ENCODE results near the gene INPP5J.
"Not testable (repeated sequence)": the region's sequence is repeated elsewhere in the genome, so short reads cannot be mapped to it uniquely, and the experiment has no call there.

Gene INPP5J

DNA sequence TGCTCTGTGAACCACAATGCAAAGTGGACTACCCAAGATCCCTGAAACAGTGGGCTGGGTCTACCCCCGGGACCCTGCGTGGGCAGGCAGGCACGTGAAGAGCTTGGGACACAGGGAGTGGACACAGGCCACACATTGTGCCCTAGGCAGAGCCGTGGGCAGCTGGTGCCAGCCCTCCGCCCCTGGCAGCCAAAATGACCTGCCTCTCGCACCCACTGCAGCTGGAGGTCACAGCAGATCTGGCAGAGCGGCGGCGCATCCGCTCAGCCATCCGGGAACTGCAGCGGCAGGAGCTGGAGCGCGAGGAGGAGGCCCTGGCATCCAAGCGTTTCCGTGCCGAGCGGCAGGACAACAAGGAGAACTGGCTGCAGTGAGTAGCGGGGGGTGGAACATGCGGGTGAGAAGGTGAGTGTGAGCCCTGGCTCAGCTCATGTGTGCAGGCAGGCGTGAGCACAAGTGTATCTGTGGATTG is 35.0 kb upstream of the INPP5J start:
- DNase-seq, result no peak

DNA sequence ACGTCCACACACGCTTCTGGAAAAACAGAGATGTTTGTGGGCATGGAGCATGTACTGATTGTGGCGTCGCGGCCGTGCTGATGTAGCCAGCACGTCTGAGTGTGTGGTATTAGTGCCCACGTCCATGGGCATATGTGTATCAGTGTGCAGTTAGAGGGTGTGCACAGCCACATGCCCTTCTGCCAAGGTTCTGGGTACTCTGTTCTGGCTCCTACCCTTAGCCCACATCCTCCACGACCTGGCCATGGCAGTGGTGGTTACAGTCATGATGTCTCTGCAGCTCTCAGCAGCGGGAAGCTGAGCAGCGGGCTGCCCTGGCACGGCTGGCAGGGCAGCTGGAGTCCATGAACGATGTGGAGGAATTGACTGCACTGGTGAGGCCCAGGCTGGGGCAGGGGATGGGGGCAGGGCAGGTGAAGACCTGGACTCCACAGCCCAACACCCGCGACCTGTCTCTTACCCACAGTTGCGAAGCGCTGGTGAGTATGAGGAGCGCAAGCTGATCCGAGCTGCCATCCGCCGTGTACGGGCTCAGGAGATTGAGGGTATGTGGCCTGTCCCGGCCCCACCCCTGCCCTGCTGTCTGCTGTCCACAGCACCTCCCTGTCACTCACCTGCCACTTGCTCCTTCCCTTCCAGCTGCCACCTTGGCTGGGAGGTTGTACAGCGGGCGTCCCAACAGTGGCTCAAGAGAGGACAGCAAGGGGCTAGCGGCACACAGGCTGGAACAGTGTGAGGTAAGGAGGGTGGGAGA is 34.4 kb upstream of the INPP5J start:
- DNase-seq, result no peak

DNA sequence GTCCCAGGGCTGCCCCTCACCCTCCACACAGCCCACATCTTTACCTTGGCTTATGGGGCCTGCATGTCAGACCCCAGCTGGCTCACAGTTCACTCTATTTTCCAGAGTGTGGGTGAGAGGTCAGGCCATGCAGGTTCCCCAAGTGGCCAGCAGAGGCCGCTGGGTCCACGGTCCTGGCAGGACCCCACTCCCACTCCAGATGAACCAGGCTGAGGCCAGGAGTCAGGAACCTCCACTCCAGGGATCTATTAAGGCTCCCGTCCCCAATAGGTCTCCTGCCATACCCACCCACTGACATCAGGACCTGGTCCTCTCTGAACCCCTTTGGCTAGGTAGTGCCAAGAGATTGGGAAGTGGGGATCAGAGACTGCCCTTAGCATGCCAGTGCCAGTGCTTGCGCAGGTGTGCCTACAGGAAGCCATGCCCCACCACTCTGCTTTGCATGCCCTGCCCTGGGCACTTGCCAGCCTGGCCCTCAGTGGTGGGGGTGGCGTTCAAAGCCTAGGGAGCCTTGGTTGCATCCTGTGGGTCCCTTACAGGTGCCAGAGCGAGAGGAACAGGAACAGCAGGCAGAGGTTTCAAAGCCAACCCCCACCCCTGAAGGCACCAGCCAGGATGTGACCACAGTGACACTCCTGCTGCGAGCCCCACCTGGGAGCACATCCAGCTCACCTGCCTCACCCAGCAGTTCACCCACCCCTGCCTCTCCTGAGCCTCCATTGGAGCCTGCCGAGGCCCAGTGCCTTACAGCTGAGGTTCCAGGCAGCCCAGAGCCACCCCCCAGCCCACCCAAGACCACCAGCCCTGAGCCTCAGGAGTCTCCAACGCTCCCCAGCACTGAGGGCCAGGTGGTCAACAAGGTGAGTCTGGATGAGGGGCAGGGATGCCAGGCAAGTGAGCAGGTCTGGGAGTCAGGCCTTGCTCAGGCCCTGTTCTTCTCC is 33.3 kb upstream of the INPP5J start:
- DNase-seq, result peak; percentile 28 to 58

DNA sequence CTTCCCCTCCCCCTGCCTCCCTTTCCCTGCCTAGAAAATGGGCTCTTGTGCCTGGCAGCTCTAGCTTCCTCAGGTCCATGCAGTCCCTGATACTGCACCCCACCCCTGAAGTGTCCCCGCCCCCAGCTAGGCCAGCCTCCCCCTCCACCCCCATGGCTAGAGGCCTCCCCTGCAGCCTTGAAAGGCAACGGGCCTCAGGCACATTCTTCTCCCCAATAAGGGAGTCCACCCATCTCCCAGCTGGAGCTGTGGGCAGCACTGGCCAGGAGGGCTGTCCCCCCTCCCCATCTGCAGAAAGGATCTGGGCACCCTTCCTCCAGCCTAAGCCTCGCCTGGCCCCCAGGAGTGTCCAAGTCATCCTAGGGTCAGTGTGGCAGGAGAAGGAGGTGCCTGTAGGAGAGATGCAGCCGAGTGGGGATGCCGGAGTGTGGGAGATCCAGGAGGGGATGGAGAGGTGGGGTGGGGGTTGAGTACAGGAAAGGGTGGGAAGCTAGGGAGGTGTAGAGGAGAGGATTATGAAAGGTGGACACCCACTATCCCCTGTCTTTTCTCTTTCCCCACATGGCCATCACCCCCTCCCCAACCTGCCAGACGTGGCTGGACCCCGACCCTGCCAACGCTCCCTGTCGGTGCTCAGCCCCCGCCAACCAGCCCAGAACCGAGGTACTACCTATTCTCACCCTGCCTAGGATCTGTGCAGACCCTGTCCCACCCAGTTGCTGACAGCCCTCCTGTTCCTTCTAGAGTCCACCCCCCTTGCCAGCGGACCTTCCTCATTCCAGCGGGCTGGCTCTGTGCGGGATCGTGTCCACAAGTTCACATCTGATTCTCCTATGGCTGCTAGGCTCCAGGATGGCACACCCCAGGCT is 32.3 kb upstream of the INPP5J start:
- no peak for DNase-seq

DNA sequence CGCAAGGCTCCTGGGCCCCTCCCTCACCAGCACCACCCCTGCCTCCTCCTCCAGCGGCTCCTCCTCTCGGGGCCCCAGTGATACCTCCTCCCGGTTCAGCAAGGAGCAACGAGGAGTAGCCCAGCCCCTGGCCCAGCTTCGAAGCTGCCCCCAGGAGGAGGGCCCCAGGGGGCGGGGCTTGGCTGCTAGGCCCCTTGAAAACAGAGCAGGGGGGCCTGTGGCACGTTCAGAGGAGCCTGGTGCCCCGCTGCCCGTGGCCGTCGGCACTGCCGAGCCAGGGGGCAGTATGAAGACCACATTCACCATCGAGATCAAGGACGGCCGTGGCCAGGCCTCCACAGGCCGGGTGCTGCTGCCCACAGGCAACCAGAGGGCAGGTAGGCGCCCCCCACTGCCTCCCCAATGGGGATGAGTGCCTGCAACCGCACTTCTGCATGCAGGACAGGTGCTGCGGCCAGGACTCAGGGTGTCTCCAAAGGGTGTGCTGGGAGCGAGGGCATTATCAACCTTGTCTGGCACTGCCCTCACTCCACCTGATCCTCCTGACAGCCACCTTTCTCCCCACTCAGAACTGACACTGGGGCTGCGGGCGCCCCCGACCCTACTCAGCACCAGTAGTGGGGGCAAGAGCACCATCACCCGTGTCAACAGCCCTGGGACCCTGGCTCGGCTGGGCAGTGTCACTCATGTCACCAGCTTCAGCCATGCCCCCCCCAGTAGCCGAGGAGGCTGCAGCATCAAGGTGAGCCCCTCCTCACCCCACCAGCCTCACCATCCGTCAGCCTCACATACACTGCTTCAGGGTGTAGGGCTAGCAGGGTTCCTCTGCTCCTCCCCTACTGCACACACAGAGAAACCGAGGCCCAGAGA is 31.4 kb upstream of the INPP5J start:
- no peak for DNase-seq

DNA sequence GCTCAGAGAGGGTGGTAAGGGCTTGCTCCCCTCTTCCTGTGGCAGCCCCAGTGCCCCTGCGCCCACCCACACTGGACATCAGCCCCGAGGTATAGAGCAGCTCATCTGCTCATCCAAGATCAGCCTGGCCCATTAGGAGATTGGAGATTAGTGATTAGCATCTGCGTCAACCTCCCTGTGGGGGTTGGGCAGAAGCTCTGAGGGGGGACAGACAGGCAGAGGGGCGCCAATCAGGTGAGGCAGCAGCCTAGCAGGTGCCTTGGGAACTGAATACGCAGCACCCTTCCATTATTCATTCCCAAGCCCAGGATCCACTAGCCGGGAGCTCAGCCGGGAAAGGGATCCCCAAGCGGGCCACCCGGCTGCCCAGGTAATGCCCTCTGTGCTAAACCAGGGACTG is 30.6 kb upstream of the INPP5J start:
- DNase-seq, result no peak

DNA sequence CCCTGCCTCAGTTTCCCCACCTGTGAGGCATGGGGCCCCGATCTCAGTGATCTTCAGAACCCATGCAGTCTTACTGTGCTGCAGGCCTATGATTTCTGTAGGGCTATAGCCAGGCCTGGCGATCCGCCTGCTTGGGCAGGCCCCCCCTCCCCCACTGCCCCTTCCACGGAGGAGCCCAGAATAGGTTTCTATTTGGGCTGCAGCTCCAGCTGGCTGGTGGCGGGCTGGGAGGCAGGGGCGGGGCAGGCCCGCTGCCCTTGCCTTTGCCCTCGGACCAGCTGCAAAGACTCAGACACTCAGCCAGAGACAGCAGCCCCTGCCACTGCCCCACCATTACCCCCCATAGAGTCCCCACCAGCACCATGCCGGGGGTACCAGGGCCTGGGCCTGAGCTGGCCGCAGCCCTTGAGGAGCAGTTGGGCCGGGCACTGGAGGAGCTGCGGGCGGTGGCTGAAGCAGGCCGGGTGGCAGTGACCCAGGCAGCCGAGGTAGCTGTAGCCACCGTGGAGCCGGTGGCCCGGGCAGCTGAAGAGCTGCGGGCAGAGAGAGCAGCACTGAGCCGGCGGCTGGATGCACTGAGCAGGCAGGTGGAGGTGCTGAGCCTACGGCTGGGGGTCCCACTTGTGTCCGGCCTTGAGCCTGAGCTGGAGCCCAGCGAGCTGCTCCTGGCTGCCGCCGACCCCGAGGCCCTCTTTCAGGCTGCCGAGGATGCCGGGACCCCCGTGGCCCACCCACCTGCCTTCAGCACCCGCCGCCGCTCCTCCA is 29.5 kb upstream of the INPP5J start:
- no peak for DNase-seq

DNA sequence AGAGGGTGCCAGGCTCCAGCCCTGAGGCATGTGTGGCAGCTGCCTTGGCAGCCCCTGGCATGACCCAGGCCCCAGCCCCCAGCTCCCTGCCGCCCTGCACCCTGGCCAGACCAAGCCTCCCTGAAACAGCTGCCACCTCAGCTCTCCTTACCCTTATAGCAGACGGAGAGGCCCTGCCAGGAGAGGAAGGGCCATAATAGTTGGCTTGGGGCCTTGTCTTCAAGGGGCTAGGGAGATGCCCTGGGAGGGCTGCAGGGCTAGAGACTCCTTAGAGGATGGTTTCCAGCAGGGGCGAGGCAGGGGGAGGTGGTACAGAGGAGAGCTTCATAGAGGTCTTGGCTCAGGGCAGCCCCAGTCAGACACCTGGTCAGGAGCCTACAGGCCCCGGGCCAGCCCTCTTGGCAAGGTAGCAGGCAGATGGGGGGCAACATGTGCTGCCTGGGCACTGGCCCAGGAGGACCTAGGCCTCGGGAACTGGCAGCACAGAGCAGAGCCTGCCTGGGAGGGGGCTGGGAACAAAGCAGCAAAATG is 28.7 kb upstream of the INPP5J start:
- DNase-seq, result no peak

DNA sequence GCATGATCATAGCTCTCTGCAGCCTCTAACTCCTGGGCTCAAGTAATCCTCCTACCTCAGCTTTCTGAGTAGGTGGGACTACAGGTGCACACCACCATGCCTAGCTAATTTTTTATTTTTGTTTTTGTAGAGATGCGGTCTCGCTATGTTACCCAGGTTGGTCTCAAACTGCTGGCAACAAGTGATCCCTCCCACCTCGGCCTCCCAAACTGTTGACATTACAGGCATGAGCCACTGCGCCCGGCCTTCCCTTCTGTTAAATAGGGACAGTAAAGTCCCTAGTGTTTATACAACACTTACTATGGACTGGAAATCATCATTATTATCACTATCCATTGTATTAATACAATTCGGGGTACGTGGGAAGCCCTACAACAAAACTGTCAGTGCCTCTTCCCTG is 28.0 kb upstream of the INPP5J start:
- no peak for DNase-seq

DNA sequence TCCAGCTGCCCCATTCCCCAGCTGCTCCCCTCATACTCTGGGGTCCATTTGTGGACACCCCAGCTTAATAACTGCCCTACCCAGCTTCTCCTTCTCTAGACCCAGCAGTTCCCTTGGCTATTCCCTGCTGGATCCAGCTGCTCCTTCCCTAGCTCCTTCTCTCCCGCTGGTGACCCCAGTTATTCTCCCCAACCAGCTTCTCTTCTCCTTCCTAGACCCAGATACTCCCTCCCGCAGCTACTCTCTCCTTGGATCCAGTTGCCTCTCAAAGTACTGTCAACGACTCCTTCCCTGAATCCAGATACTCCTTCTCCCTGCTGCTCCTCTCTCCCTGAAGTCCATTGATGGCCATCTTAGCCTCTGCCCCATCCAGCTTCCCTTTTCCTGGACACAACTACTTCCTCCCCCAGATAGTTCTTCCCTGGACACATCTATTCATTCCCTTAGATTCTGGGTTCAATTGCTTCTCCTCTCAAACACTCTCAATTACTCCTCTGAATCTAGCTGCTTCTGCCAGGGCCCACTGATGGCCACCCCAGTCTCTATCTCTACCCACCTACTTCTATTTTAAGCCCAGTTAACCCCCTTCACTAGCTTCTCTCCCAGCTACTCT is 27.0 kb upstream of the INPP5J start:
- no peak for DNase-seq

DNA sequence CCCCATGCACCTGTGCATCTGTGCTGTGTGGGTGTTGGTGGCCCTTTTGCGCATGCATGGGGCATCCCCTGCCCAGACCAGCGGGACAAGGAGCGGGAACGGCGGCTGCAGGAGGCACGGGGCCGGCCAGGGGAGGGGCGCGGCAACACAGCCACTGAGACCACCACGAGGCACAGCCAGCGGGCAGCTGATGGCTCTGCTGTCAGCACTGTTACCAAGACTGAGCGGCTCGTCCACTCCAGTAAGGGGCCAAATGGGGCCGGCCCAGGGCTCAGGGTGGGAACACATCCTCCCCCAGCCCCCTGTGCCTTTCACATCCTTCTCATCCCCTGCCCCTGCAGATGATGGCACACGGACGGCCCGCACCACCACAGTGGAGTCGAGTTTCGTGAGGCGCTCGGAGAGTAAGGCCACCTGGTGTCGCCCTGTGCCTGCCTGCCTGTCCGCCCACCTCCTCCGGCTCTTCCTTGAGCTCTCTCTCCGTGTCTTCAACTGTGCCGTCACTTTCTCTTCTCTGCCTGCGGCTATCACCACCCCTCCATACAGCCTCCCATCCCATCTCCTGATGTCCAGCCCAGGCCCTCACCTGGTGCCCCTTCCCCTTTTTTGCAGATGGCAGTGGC is 26.0 kb upstream of the INPP5J start:
- no peak for DNase-seq

DNA sequence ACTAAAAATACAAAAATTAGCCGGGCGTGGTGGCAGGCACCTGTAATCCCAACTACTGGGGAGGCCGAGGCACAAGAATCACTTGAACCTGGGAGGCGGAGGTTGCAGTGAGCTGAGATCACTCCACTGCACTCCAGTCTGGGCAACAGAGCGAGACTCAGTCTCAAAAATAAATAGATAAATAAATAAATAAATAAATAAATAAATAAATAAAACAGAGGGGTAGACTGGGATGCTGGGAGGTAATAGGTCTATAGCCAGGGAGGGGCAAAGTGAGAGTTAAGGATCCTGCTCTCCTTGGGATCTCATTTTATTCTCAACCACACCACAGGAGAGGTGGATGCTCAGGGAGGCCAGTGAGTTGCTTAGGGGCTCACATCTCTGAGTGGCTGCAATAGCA is 25.2 kb upstream of the INPP5J start:
- DNase-seq, result not testable (repeated sequence)

DNA sequence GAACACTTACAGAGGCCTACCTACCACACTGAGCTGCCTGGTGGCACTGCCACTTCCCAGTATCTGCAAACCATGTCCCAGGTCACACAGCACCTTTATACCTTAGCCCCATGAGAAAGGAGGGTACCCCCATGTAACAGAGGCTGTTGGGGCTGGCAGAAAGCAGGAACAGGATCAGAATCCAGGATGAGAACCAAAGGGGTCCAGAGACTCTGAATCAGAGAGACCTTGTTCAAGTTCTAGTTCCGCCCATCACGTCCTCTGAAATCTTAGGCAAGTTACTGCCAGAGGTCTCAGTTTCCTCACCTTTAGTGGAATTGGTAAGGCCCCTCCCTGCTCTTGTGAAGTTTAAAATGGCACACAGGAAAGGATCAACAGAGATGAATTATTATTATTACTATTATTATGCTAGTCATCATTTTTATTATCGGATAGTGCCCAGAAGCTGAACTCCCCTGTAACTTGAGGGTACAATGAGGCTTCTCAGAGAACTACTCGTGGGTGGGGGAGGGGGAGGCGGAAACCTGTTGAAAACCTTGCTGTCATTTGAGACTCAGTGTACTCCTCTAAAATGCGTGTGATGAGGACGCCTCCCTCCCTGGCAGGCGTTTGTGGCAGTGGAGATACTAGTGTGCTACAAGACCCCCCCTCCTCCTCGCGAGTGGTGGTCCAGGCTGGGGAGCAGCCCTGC is 24.7 kb upstream of the INPP5J start:
- DNase-seq, result no peak

DNA sequence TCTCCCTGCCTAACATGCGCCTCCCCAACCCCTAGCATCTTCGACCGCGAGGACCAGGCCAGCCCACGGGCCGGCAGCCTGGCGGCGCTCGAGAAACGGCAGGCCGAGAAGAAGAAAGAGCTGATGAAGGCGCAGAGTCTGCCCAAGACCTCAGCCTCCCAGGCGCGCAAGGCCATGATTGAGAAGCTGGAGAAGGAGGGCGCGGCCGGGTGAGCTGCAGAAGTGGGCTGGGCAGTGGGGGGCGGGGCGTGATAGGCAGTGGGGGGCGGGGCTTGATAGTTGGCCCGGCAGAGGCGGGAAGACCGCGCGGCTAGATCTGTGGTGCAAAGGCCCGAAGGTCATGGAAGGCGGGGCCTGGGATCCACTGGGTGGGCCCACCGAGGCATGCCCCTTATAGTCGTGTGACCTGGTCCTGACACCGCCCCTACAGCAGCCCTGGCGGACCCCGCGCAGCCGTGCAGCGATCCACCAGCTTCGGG is 24.1 kb upstream of the INPP5J start:
- DNase-seq, result no peak

DNA sequence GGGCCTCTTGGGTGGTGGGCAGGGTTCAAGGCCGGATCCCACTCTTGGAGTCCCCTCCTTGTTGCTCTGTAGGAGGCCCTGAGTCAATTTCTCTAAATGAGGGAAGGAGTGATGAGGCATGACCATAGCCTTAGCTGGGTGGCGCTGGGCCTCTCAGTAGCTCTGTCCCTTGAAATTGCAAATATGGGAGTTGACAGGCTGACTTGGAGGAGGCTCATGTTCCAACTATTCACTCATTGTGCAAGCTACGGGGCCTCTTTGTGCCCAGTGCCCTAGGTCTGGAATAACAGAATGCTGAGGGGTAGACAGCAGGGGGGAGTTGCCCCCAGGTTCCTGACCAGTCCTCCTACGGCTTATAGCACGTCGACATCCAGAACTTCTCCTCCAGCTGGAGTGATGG is 23.4 kb upstream of the INPP5J start:
- DNase-seq, result no peak

DNA sequence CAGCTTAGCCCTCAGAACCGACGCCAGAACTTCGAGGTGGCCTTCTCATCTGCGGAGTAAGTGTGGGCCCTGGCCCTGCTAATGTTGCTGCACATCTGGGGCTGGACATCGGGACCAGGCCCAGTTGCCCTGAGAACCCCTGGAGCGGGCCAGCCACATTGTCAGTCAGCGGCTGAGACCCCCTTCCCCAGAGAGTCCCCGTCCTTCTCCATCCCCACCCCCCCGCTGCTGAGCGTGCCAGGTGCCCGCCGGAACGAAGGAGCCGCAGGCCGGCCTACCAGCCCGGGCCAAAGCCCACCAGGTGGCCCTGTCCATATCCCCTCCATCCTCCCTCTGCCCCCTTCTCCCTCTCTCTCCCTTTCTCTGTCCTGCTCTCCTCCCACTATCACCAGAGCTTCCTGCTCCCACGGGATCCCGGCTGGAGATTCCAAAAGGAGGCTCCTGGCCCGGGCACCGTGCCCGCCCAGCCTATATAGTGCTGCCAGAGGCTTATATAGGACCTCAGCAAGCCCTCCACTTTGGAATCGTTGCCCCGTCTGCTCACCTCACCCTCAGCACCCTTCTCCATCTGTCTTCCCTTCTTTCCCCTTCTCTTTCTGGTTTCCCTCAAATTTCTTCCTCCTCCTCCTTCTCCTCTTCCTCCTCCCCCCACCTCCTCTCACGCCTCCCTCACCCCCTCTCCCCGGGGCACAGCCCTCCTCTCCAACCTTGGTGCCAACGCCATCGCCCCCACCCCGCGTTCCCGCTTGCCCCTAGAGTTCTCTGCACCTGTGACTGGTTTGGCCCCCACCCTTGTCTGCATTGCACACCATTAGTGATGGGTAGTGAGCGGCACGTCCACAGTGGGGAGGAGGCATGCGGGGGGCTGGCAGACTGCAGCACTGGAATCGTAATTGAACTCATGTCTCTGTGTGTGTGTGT is 22.7 kb upstream of the INPP5J start:
- no peak for DNase-seq

DNA sequence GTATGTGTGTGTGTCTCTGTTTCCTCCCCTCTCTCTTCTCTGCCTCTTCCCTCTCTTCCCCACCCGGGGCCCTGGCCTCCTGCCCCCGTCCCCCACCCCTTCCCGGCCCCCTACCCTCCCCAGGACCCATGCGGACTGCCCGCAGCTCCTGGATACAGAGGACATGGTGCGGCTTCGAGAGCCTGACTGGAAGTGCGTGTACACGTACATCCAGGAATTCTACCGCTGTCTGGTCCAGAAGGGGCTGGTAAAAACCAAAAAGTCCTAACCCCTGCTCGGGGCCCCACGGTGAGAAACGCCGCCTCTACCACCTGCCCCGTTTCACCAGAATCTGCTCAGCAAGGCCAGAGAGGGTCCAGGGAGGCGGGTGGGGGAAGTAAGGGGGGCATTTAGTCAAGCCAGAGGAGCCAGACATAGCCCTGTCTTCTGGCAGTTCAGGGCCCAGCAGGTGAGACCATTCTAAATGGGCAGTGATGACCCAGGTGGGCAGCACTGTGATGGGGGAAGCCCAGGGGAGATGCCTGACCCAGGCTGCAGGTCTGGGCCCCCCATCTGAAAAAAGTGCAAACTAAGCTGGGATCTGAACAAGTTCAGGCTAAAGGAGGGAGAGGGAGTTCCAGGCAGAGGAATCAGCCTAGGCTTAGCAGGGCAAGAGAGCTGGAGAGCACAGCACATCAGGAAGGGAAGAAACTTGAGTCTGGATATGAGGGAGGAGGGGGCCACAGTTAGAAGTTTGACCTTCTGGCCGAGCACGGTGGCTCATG is 21.8 kb upstream of the INPP5J start:
- no peak for DNase-seq
